Activated T-helper 2 cell treated with anti-CD3 and anti-CD28 coated beads, Interferon-gamma antibody, Interleukin-2, Interleukin-4, amounts not matched to agents 10 μg/mL and 5 μg/mL and 100 μg/mL, durations not matched to agents 14 hours and 24 hours and 36 hours (primary cell): Measurements from ENCODE around the gene WDR73. TPM values are rescaled to one million over a fixed set of nuclear protein-coding genes. Genes with fewer than 3 reads are reported as not detected.

Source experiments
- DNase-seq: peaks from one replicate; pipeline ENCODE4 v3.0.0; 2021; ENCODE audit warnings: low spot score
- H3K27ac Mint-ChIP-seq: one replicate; pipeline ENCODE4 v1.8.0; 2021; ENCODE audit warnings: mixed read lengths
- H3K27me3 Mint-ChIP-seq: one replicate; pipeline ENCODE4 v1.8.0; 2021; ENCODE audit warnings: low read depth, mixed read lengths
- H3K36me3 Mint-ChIP-seq: one replicate; pipeline ENCODE4 v1.8.0; 2021; ENCODE audit warnings: low read depth, mixed read lengths
- H3K4me1 Mint-ChIP-seq: one replicate; pipeline ENCODE4 v1.8.0; 2021; ENCODE audit warnings: low read depth, mixed read lengths
- H3K4me3 Mint-ChIP-seq: one replicate; pipeline ENCODE4 v1.8.0; 2021; ENCODE audit warnings: low read depth, mild to moderate bottlenecking, moderate library complexity, mixed read lengths
- H3K9me3 Mint-ChIP-seq: one replicate; pipeline ENCODE4 v1.8.0; 2021; ENCODE audit warnings: mixed read lengths
- intact Hi-C: fragments of 100-400 bp; cut with micrococcal nuclease; formaldehyde crosslinking; loops from one replicate; pipeline ENCODE4 v1.15.1; 2023
- total RNA-seq: library from RNA; stranded (reverse); gene quantifications from 2 replicates; pipeline ENCODE4 v1.2.3, GENCODE V29; 2022

WDR73 gene
- total RNA-seq, 1 donor from 2014 or later = 20.5 TPM

DNA sequence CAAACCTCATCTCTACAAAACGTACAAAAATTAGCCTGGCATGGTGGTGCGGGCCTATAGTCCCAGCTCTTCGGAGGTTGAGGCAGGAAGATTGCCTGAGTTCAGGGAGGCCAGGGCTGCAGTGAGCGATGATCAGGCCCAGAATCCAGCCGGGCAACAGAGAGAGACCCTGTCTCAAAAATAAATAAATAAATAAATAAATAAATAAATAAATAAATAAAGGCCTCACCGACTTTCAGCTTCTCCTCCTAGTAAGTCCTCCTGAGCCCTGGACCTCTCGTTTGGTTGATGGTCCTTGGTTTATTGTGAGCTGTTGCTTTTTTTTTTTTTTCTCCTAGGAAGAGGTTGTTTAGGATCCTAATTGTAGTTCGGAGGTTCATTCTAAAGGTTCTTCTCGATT, 25.1 kb downstream of the WDR73 start:
- Mint-ChIP-seq H3K36me3 (peaks cover 10% of the 10 kb centered on the region), H3K4me1 (peaks cover 17% of the 10 kb centered on the region), H3K9me3 (peaks cover 9% of the 10 kb centered on the region), H3K27me3 (no peaks in the 10 kb centered on the region), H3K4me3 (no peak overlapping the region), H3K27ac (no peak overlapping the region)
- DNase-seq = no peak
- intact Hi-C loops = no loop called here

DNA sequence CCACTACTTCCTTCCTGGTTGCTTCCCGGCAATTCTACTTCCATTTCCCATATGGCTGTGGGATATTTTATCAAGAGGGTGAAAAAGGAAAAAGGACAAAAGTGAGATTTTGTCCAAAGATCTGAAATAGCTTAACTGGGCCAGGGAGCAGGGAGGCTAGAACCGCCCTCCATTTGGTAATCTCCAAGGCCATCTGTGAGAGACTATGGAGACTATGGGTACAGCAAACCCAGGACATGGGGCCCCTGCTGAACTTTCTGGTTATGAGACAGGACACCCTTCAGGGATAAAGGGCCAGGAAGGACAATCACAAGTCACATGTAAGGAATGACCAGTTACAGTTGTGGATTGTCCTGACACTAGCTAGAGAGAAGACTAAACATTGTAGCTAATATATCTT, 29.0 kb downstream of the WDR73 start:
- peaks cover 38% of the 10 kb centered on the region for H3K9me3 Mint-ChIP-seq
- DNase-seq = no peak
- intact Hi-C loops = no loop called here
- H3K27ac Mint-ChIP-seq = no peak overlapping the region
- no peaks in the 10 kb centered on the region for H3K27me3 Mint-ChIP-seq
- H3K4me3 Mint-ChIP-seq = no peak overlapping the region
- peaks cover 2% of the 10 kb centered on the region for H3K4me1 Mint-ChIP-seq
- peaks cover 42% of the 10 kb centered on the region for H3K36me3 Mint-ChIP-seq

DNA sequence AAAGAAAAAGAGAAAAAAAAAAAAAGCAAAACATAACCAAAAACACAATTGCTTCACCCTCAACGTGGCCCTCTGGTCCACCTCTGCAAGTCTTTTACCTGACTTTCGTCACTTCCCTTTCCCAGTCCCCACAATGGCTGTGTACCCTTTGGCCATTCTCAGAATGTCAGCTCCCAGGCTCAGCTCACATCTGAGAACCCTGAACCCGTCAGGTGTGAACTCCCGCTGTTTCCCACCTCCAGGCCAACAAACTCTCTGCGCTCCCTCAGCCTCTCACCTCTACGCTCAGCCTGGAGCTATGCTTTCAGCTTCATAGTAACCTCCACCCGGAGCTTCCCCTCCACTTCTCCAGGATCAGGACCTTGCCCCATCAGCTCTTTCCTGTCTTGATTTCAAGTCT, 29.7 kb downstream of the WDR73 start:
- no peak for DNase-seq
- Mint-ChIP-seq H3K27ac (no peak overlapping the region), H3K4me1 (no peaks in the 10 kb centered on the region), H3K9me3 (peaks cover 45% of the 10 kb centered on the region), H3K4me3 (no peak overlapping the region), H3K27me3 (no peaks in the 10 kb centered on the region), H3K36me3 (peaks cover 50% of the 10 kb centered on the region)
- intact Hi-C loops = no loop called here

DNA sequence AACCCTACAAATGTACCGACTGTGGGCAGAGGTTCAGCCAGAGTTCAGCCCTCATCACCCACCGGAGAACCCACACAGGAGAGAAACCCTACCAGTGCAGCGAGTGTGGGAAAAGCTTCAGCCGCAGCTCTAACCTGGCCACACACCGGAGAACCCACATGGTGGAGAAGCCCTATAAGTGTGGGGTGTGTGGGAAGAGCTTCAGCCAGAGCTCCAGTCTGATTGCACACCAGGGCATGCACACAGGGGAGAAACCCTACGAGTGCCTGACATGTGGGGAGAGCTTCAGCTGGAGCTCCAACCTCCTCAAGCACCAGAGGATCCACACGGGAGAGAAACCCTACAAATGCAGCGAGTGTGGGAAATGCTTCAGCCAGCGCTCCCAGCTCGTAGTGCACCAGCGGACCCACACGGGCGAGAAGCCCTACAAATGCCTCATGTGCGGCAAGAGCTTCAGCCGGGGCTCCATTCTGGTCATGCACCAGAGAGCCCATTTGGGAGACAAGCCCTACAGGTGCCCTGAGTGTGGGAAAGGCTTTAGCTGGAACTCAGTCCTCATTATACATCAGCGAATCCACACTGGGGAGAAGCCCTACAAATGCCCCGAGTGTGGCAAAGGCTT, 32.6 kb downstream of the WDR73 start:
- H3K4me1 Mint-ChIP-seq = no peaks in the 10 kb centered on the region
- H3K9me3 Mint-ChIP-seq = peaks cover 50% of the 10 kb centered on the region
- H3K27me3 Mint-ChIP-seq = no peaks in the 10 kb centered on the region
- intact Hi-C loops = no loop called here
- H3K27ac Mint-ChIP-seq = no peak overlapping the region
- no peak overlapping the region for H3K4me3 Mint-ChIP-seq
- peaks cover 59% of the 10 kb centered on the region for H3K36me3 Mint-ChIP-seq
- no peak for DNase-seq

DNA sequence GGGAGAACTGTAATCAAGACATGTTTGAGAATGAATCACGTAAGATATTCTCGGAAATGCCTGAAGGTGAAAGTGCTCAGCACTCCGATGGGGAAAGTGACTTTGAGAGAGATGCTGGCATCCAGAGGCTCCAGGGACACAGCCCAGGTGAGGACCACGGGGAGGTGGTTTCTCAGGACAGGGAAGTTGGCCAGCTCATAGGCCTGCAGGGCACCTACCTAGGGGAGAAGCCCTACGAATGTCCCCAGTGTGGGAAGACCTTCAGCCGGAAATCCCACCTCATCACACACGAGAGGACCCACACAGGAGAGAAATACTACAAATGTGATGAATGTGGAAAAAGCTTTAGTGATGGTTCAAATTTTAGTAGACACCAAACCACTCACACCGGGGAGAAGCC, 33.5 kb downstream of the WDR73 start:
- peaks cover 50% of the 10 kb centered on the region for H3K9me3 Mint-ChIP-seq
- peaks cover 60% of the 10 kb centered on the region for H3K36me3 Mint-ChIP-seq
- H3K27ac Mint-ChIP-seq = no peak overlapping the region
- H3K27me3 Mint-ChIP-seq = no peaks in the 10 kb centered on the region
- H3K4me1 Mint-ChIP-seq = no peaks in the 10 kb centered on the region
- intact Hi-C loops = no loop called here
- no peak overlapping the region for H3K4me3 Mint-ChIP-seq
- DNase-seq = no peak

GRCh38 chr15:84616235-84616634, 37.8 kb downstream of the WDR73 start:
- no peaks in the 10 kb centered on the region for H3K27me3 Mint-ChIP-seq
- peaks cover 36% of the 10 kb centered on the region for H3K36me3 Mint-ChIP-seq

GRCh38 chr15:84611631-84612030, 42.5 kb downstream of the WDR73 start:
- no peaks in the 10 kb centered on the region for H3K9me3 Mint-ChIP-seq
- no peaks in the 10 kb centered on the region for H3K27me3 Mint-ChIP-seq
- no peak for DNase-seq
- no peaks in the 10 kb centered on the region for H3K4me1 Mint-ChIP-seq
- H3K27ac Mint-ChIP-seq = no peak overlapping the region
- peaks cover 31% of the 10 kb centered on the region for H3K36me3 Mint-ChIP-seq
- intact Hi-C loops = no loop called here
- no peak overlapping the region for H3K4me3 Mint-ChIP-seq

More at GRCh38 chr15:84616235-84616634, 37.8 kb downstream of the WDR73 start:
- Mint-ChIP-seq H3K9me3 (peaks cover 24% of the 10 kb centered on the region), H3K4me1 (no peaks in the 10 kb centered on the region), H3K27ac (no peak overlapping the region), H3K4me3 (no peak overlapping the region)
- intact Hi-C loops = no loop called here
- DNase-seq = no peak

- Mint-ChIP-seq H3K27me3 (no peaks in the 10 kb centered on the region), H3K27ac (no peak overlapping the region), H3K4me3 (no peak overlapping the region), H3K4me1 (peaks cover 10% of the 10 kb centered on the region), H3K9me3 (no peaks in the 10 kb centered on the region), H3K36me3 (peaks cover 40% of the 10 kb centered on the region)
- DNase-seq = no peak
- intact Hi-C loops = no loop called here
These were observed 44.1 kb downstream of the WDR73 start for GRCh38 chr15:84609818-84610525.

DNA sequence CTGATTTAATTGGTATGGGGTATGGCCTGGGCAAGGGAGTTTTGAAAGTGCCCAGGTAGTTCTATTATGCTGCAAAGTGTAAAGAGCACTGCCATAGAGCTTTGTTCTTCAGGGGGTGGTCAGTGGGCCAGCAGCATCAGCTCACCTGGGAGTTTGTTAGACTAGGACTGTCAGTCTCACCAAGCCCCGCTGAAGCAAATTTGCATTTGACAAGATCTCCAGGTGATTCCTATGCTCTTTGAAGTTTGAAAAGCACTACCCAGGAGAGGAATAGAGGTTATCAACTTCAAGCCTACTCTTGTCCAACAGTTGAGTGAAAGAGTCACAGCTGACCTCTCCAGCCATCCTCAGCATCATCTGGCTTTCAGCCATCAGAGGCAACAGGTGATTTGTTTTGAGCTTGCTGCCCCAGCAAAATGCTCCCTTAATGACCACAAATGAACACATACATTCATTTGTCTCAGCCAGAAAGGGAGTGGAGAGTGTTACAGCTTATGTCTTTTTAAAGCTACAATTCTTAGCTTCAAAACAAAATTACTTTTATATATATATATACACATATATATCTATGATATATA, 45.3 kb downstream of the WDR73 start:
- H3K27me3 Mint-ChIP-seq = no peaks in the 10 kb centered on the region
- H3K9me3 Mint-ChIP-seq = no peaks in the 10 kb centered on the region
- H3K4me3 Mint-ChIP-seq = no peak overlapping the region
- intact Hi-C loops = no loop called here
- H3K4me1 Mint-ChIP-seq = peaks cover 14% of the 10 kb centered on the region
- H3K36me3 Mint-ChIP-seq = peaks cover 47% of the 10 kb centered on the region
- no peak overlapping the region for H3K27ac Mint-ChIP-seq
- no peak for DNase-seq

GRCh38 chr15:84606653-84607120, 47.4 kb downstream of the WDR73 start:
- peaks cover 47% of the 10 kb centered on the region for H3K36me3 Mint-ChIP-seq
- no peak overlapping the region for H3K4me3 Mint-ChIP-seq
- H3K27ac Mint-ChIP-seq = no peak overlapping the region
- H3K9me3 Mint-ChIP-seq = no peaks in the 10 kb centered on the region
- intact Hi-C loops = no loop called here
- H3K4me1 Mint-ChIP-seq = peaks cover 19% of the 10 kb centered on the region
- no peaks in the 10 kb centered on the region for H3K27me3 Mint-ChIP-seq
- DNase-seq = no peak

DNA sequence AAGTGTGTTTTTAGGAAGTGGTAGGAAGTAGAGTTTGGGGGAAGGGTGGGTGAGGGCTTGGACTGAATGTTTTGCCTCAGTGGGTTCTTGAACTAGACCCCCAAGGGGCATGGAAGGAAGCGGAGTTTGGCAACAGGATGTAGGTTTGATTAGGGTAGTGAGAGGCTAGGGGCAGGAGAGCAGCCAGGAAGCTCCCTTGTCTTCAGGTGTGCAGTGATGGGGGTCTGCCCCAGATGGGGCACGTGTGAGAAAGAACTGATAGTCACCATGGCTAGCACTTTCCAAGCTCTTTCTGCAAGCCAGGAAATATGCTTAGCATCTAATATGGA, 48.6 kb downstream of the WDR73 start:
- intact Hi-C loops = no loop called here
- Mint-ChIP-seq H3K27me3 (no peaks in the 10 kb centered on the region), H3K9me3 (no peaks in the 10 kb centered on the region), H3K36me3 (peaks cover 47% of the 10 kb centered on the region), H3K4me3 (peak overlapping the region; percentile 31), H3K27ac (peak overlapping the region; percentile 63), H3K4me1 (peaks cover 19% of the 10 kb centered on the region)
- DNase-seq = no peak

GRCh38 chr15:84604826-84605553, 49.1 kb downstream of the WDR73 start:
- Mint-ChIP-seq H3K4me1 (peaks cover 20% of the 10 kb centered on the region), H3K9me3 (no peaks in the 10 kb centered on the region), H3K27ac (peak overlapping the region; percentile 63), H3K27me3 (no peaks in the 10 kb centered on the region), H3K36me3 (peaks cover 45% of the 10 kb centered on the region), H3K4me3 (peak overlapping the region; percentile 31)
- intact Hi-C loops = loop anchor here (5.0 kb wide), 1 partner anchor 157 kb away; no protein-coding TSS in a partner anchor
- no peak for DNase-seq
